Calu3 (cell line): Measurements from ENCODE around the gene LAMTOR2. TPM values are rescaled to one million over a fixed set of nuclear protein-coding genes. Genes with fewer than 3 reads are reported as not detected.
A peak's percentile ranks its signal among the peaks of the same experiment; 100 is the strongest.

Experiments used
- BruUV-seq: library from RNA; stranded (reverse); fragments of 400-500 nt; replicated peaks from 2 replicates; lab custom pipeline; 2021; lab: Mats Ljungman, UMichigan
- CTCF ChIA-PET: fragments of 300-600 bp; sonication (Branson Sonifier 250); formaldehyde crosslinking; loops from one replicate; lab custom pipeline; 2022; ENCODE audit warnings: antibody characterized with exemption; lab: Charles Lee
- DNase-seq: peaks from one replicate; pipeline ENCODE4 v3.0.0; 2022
- H3K27ac Mint-ChIP-seq: one replicate; pipeline ENCODE4 v1.8.0; 2022; ENCODE audit warnings: mixed read lengths; ENCODE audit not compliant: unreplicated experiment
- H3K27me3 Mint-ChIP-seq: one replicate; pipeline ENCODE4 v1.8.0; 2022; ENCODE audit warnings: mixed read lengths; ENCODE audit not compliant: unreplicated experiment
- H3K36me3 Mint-ChIP-seq: one replicate; pipeline ENCODE4 v1.8.0; 2022; ENCODE audit warnings: mild to moderate bottlenecking, moderate library complexity, mixed read lengths; ENCODE audit not compliant: insufficient read depth, unreplicated experiment
- H3K4me1 Mint-ChIP-seq: one replicate; pipeline ENCODE4 v1.8.0; 2022; ENCODE audit warnings: mild to moderate bottlenecking, low read depth, mixed read lengths; ENCODE audit not compliant: unreplicated experiment
- H3K4me3 Mint-ChIP-seq: one replicate; pipeline ENCODE4 v1.8.0; 2022; ENCODE audit warnings: mild to moderate bottlenecking, low read depth, moderate library complexity, mixed read lengths; ENCODE audit not compliant: unreplicated experiment
- H3K9me3 Mint-ChIP-seq: one replicate; pipeline ENCODE4 v1.8.0; 2022; ENCODE audit warnings: low read depth, mixed read lengths; ENCODE audit not compliant: unreplicated experiment
- CTCF ChIP-seq: fragments of 200-600 bp; IDR thresholded peaks from one replicate; pipeline ENCODE4 v1.8.0; 2022; ENCODE audit warnings: antibody characterized with exemption; ENCODE audit not compliant: unreplicated experiment
- intact Hi-C: fragments of 100-400 bp; cut with micrococcal nuclease; formaldehyde crosslinking; loops from one replicate; pipeline ENCODE4 v1.10.0; 2022; ENCODE audit not compliant: unreplicated experiment
- total RNA-seq: library from RNA; stranded (reverse); gene quantifications from 2 replicates; pipeline ENCODE4 v1.2.3, GENCODE V29; 2022

LAMTOR2 gene
- total RNA-seq, 1 experiment from 2014 or later, result 69.8 TPM

- H3K9me3 Mint-ChIP-seq, result no peaks in the 10 kb centered on the region
- no TSS peak for BruUV-seq
- peaks cover 41% of the 10 kb centered on the region for H3K36me3 Mint-ChIP-seq
- no peak for DNase-seq
- H3K4me3 Mint-ChIP-seq, result peak overlapping the region; percentile 64
- peaks cover 90% of the 10 kb centered on the region for H3K4me1 Mint-ChIP-seq
- CTCF ChIA-PET, result interaction anchor here (0.9 to 19.9 kb wide), 2 partner anchors 11 to 22 kb away, joined by 3 to 356 read pairs; no protein-coding TSS in a partner anchor
- TF ChIP-seq CTCF, result no peak
- no peaks in the 10 kb centered on the region for H3K27me3 Mint-ChIP-seq
- intact Hi-C loops, result no loop called here
- peak overlapping the region; percentile 89 for H3K27ac Mint-ChIP-seq
These were observed 50.6 kb downstream of the LAMTOR2 start for GRCh38 chr1:156104861-156105832.

DNA sequence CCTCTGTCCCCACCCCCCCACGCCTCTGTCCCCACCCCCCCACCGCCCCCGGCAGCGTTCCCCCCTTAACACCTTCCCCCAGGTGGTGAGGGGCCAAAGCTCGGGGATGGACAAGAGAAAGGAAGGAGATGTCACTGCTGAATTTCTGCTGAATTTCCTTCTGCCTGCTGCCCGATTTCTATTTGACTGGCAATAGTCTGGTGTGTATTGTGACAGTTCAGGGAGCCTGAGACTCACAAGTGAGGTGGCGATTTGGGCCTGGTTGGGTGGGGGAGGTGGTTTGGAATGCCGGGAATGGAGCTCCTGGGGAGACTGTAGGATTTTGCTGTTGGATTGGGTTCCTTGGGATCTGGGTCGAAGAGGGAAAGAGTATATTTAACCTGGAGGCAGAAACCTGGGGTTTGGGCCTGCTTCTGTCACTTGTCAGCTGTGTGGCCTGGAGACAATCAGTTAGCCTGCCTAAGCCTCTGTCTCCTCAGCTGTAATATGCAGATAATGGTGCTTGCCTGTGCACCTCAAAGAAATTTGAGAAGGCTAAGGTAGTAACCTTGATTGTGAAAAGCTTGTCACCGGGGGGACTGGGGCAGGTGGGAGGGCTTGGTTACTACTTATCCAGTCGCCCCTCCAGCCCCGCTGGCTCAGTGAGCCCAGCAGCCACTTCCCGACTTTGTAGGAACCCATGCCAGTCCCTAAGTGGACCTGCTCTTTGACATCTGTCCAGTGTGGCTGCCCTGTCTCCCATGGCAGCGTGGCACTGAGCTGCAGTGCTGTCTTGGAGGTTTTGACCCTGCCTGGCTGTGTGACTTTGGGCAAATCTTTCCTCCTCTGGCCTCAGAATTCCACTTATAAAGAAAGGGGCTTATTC lies 52.3 kb downstream of the LAMTOR2 start:
- Mint-ChIP-seq H3K4me1 (peaks cover 76% of the 10 kb centered on the region), H3K9me3 (no peaks in the 10 kb centered on the region), H3K4me3 (peak overlapping the region; percentile 64), H3K27me3 (no peaks in the 10 kb centered on the region), H3K36me3 (peaks cover 41% of the 10 kb centered on the region), H3K27ac (peak overlapping the region; percentile 89)
- TF ChIP-seq CTCF, result no peak
- CTCF ChIA-PET, result interaction anchor here (1.1 to 19.9 kb wide), 5 partner anchors 9 to 21 kb away, joined by 3 to 356 read pairs (median 6); no protein-coding TSS in a partner anchor
- intact Hi-C loops, result no loop called here
- no peak for DNase-seq
- TSS peak; percentile 85 for BruUV-seq

DNA sequence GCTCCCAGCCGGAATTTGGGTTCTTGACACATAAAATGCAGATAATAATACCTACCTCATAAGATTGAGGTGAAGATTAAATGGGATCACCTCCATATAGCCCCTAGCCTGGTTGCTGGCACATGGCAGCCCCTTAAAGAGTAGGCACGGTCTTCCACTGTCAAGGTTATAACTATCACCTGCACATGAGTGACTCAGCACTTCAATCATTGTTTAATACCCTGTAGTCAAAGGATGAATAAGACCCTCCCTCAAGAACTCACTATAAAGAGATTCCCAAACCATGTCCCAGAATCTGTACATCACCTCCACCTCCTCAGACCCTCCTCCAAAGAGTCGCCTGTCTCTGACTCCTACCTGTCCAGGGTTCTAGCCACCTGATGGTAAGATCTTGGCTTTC lies 53.5 kb downstream of the LAMTOR2 start:
- TF ChIP-seq CTCF, result no peak
- Mint-ChIP-seq H3K27ac (peak overlapping the region; percentile 47), H3K9me3 (no peaks in the 10 kb centered on the region), H3K4me3 (no peak overlapping the region), H3K36me3 (peaks cover 45% of the 10 kb centered on the region), H3K4me1 (peaks cover 74% of the 10 kb centered on the region), H3K27me3 (no peaks in the 10 kb centered on the region)
- no peak for DNase-seq
- CTCF ChIA-PET, result interaction anchor here (19.9 kb wide), 1 partner anchor 19 kb away, joined by 356 read pairs; no protein-coding TSS in a partner anchor
- no TSS peak for BruUV-seq
- intact Hi-C loops, result no loop called here

Other genes starting within 250 kb of the LAMTOR2 start
- gene GON4L, start 197.6 kb upstream of the LAMTOR2 start, total RNA-seq, result 64.7 and 67.1 TPM in 2 replicates
- gene SYT11, start 195.2 kb upstream of the LAMTOR2 start, total RNA-seq, result 0.98 and 1.0 TPM in 2 replicates
- gene RIT1, start 143.4 kb upstream of the LAMTOR2 start, total RNA-seq, result 34.4 and 34.7 TPM in 2 replicates
- gene KHDC4, start 120.4 kb upstream of the LAMTOR2 start, total RNA-seq, result 99.3 and 107 TPM in 2 replicates
- not detected in 2 replicates for gene RXFP4, start 113.1 kb upstream of the LAMTOR2 start, total RNA-seq
- 69.2 and 97.6 TPM in 2 replicates for gene ARHGEF2, start 76.2 kb upstream of the LAMTOR2 start, total RNA-seq
- 215 and 246 TPM in 2 replicates for gene SSR2, start 33.8 kb upstream of the LAMTOR2 start, total RNA-seq
- 60.0 and 77.3 TPM in 2 replicates for gene UBQLN4, start 984 bp upstream of the LAMTOR2 start, total RNA-seq
- gene RAB25, start 6.4 kb downstream of the LAMTOR2 start, total RNA-seq, result 182 and 189 TPM in 2 replicates
- 3.3 and 5.0 TPM in 2 replicates for gene MEX3A, start 27.7 kb downstream of the LAMTOR2 start, total RNA-seq
- gene LMNA, start 59.9 kb downstream of the LAMTOR2 start, total RNA-seq, result 499 and 514 TPM in 2 replicates
- 6.9 and 7.2 TPM in 2 replicates for gene SEMA4A, start 98.8 kb downstream of the LAMTOR2 start, total RNA-seq
- gene SLC25A44, start 139.3 kb downstream of the LAMTOR2 start, total RNA-seq, result 28.2 and 32.5 TPM in 2 replicates
- 57.3 and 59.0 TPM in 2 replicates for gene PMF1, start 158.2 kb downstream of the LAMTOR2 start, total RNA-seq
- 2.0 and 2.6 TPM in 2 replicates for gene BGLAP, start 187.4 kb downstream of the LAMTOR2 start, total RNA-seq
- 20.4 and 21.2 TPM in 2 replicates for gene PAQR6, start 193.3 kb downstream of the LAMTOR2 start, total RNA-seq
- 117 and 118 TPM in 2 replicates for gene SMG5, start 228.0 kb downstream of the LAMTOR2 start, total RNA-seq
- gene TMEM79, start 229.5 kb downstream of the LAMTOR2 start, total RNA-seq, result 12.8 and 12.9 TPM in 2 replicates
- gene GLMP, start 240.9 kb downstream of the LAMTOR2 start, total RNA-seq, result 31.0 and 39.7 TPM in 2 replicates
- 0.81 and 1.5 TPM in 2 replicates for gene VHLL, start 244.5 kb downstream of the LAMTOR2 start, total RNA-seq